GM12878 (cell line): Measurements from ENCODE around the gene CHST15. TPM values are rescaled to one million over a fixed set of nuclear protein-coding genes. Genes with fewer than 3 reads are reported as not detected.

Experiments used
- ATAC-seq: fragments of 200-7000 bp; cut with Tn5 transposase; 3 replicates; pipeline ENCODE4 v1.9.1; 2020; ENCODE audit warnings: mild to moderate bottlenecking, moderate library complexity
- BruUV-seq: library from RNA; stranded (reverse); fragments of 400-500 nt; replicated peaks from 2 replicates; lab custom pipeline; 2021; lab: Mats Ljungman, UMichigan
- CTCF ChIA-PET: fragments of 300-600 bp; sonication (Branson Sonifier 250); formaldehyde crosslinking; extraction: SDS; loops from one replicate; lab custom pipeline; 2021; ENCODE audit warnings: inconsistent platforms; lab: Yijun Ruan, JAX
- POLR2A ChIA-PET: fragments of 350-600 bp; formaldehyde crosslinking; extraction: SDS; loops from one replicate; lab custom pipeline; 2021; ENCODE audit warnings: inconsistent platforms; lab: Charles Lee
- RAD21 ChIA-PET: fragments of 300-600 bp; sonication (Branson Sonifier 250); formaldehyde crosslinking; loops from one replicate; lab custom pipeline; 2023; ENCODE audit warnings: antibody characterized with exemption; ENCODE audit not compliant: unreplicated experiment; lab: Charles Lee
- SMC1A ChIA-PET: fragments of 300-600 bp; sonication (Branson Sonifier 250); formaldehyde crosslinking; loops from one replicate; lab custom pipeline; 2023; ENCODE audit not compliant: unreplicated experiment, uncharacterized antibody; lab: Charles Lee
- DNase-seq: peaks from one replicate; pipeline ENCODE4 v3.0.0-alpha.2; 2011; ENCODE audit warnings: low read depth, low spot score
- FAIRE-seq: peaks from 3 replicates; lab custom pipeline; 2011; peaks lifted over from hg19 to GRCh38; lab: Jason Lieb, UNC
- H2AFZ ChIP-seq: 2 replicates; pipeline ENCODE4 v1.6.0; 2011; ENCODE audit warnings: low read depth, low read length, control low read depth; ENCODE audit not compliant: control insufficient read depth
- H3K27ac ChIP-seq: 2 replicates; pipeline ENCODE4 v1.5.1; 2011; ENCODE audit warnings: control low read depth; ENCODE audit not compliant: control insufficient read depth, insufficient read depth
- H3K27me3 ChIP-seq, 2 experiments: replicated peaks in 1 of 2; 2 replicates each; pipeline versions ENCODE4 v1.6.0 to v1.6.1; 2011; ENCODE audit warnings: low read length in 1 of 2; ENCODE audit not compliant: control insufficient read depth in 2 of 2, insufficient read depth in 2 of 2
- H3K36me3 ChIP-seq, 2 experiments: 2 replicates each; pipeline ENCODE4 v1.5.1; 2011; ENCODE audit warnings: low read length in 1 of 2; ENCODE audit not compliant: control insufficient read depth in 2 of 2, insufficient read depth in 2 of 2
- H3K4me1 ChIP-seq: 2 replicates; pipeline ENCODE4 v1.6.1; 2011; ENCODE audit warnings: mild to moderate bottlenecking, low read length, moderate library complexity, mixed read lengths; ENCODE audit not compliant: control insufficient read depth, insufficient read depth
- H3K4me2 ChIP-seq: 2 replicates; pipeline ENCODE4 v1.6.0; 2011; ENCODE audit warnings: control low read depth; ENCODE audit not compliant: control insufficient read depth, insufficient read depth
- H3K4me3 ChIP-seq: fragments of 200-600 bp; sonication (generic); 2 replicates; pipeline ENCODE4 v1.5.1; 2016
- H3K79me2 ChIP-seq: 2 replicates; pipeline ENCODE4 v1.6.0; 2011; ENCODE audit warnings: low read length; ENCODE audit not compliant: control insufficient read depth, insufficient read depth
- H3K9ac ChIP-seq: 2 replicates; pipeline ENCODE4 v1.8.0; 2011; ENCODE audit warnings: low read length, control low read depth, mixed read lengths; ENCODE audit not compliant: control insufficient read depth, insufficient read depth
- H3K9me3 ChIP-seq: replicated peaks from 3 replicates; pipeline ENCODE4 v1.5.1; 2011; ENCODE audit warnings: mild to moderate bottlenecking, low read length; ENCODE audit not compliant: control insufficient read depth, insufficient read depth
- H4K20me1 ChIP-seq: 2 replicates; pipeline ENCODE4 v1.6.0; 2011; ENCODE audit not compliant: control insufficient read depth, insufficient read depth
- ATF2 ChIP-seq: IDR thresholded peaks from 2 replicates; pipeline ENCODE4 v1.6.1; 2012; ENCODE audit warnings: low read length, inconsistent platforms
- BCL11A ChIP-seq: IDR thresholded peaks from 2 replicates; pipeline ENCODE4 v1.6.1; 2011; ENCODE audit warnings: low read depth, low read length
- EP300 ChIP-seq, 2 experiments: fragments of 150-350 bp in 1 of 2; IDR thresholded peaks; 2 replicates each; pipeline ENCODE4 v1.6.1; 2011 to 2012; ENCODE audit warnings: low read depth in 2 of 2, low read length in 2 of 2, borderline replicate concordance in 1 of 2, improper control_type of control experiment in 1 of 2, inconsistent platforms in 1 of 2; ENCODE audit not compliant: control insufficient read depth in 1 of 2
- GABPA ChIP-seq: IDR thresholded peaks from 2 replicates; pipeline ENCODE4 v1.6.1; 2014; ENCODE audit warnings: antibody characterized with exemption, low read depth, mild to moderate bottlenecking, inconsistent platforms
- IKZF1 ChIP-seq: fragments of 450-650 bp; conservative IDR thresholded peaks from 2 replicates; pipeline ENCODE4 v1.6.1; 2017; ENCODE audit warnings: antibody characterized with exemption, mild to moderate bottlenecking
- KDM1A ChIP-seq: fragments of 200-600 bp; sonication (generic); IDR thresholded peaks from 2 replicates; pipeline ENCODE4 v1.6.1; 2016; ENCODE audit warnings: borderline replicate concordance
- LARP7 ChIP-seq: fragments of 450-650 bp; IDR thresholded peaks from 2 replicates; pipeline ENCODE4 v1.6.1; 2017; ENCODE audit warnings: mild to moderate bottlenecking
- MYC ChIP-seq: IDR thresholded peaks from 2 replicates; pipeline ENCODE4 v1.6.1; 2011; ENCODE audit warnings: mild to moderate bottlenecking, low read length, moderate library complexity, inconsistent platforms; ENCODE audit not compliant: insufficient read depth, insufficient replicate concordance, insufficient read length, severe bottlenecking
- WGBS: methylation state at CpG from one replicate; pipeline ENCODE4 v1.1.6; 2016; ENCODE audit warnings: low lambda C conversion rate; ENCODE audit not compliant: insufficient replicate concordance, insufficient coverage; ENCODE audit errors: missing lambda C conversion rate; 5-methylcytosine and 5-hydroxymethylcytosine counted together
- in situ Hi-C: fragments of 300-500 bp; cut with MboI; formaldehyde crosslinking; loops from 9 replicates; pipeline ENCODE4 v1.14.3; 2018; ENCODE audit warnings: mixed read lengths
- intact Hi-C: fragments of 100-400 bp; cut with micrococcal nuclease; formaldehyde crosslinking; loops from one replicate; pipeline ENCODE4 v1.14.2; 2022; ENCODE audit not compliant: unreplicated experiment
- polyA plus RNA-seq, 11 experiments: library from polyadenylated mRNA; depleted of rRNA in 4 of 11; unstranded in 6 of 11; stranded (reverse) in 5 of 11; fragments of >200 nt; fragmentation: Nextera tagmentation in 4 of 11; fragmentation: Illumina TruSeq in 1 of 11; extraction: Ambion mirVana in 4 of 11; extraction: Trizol in 1 of 11; gene quantifications; 1 replicate in 1 of 11; 2 replicates in 10 of 11; pipeline versions ENCODE4 v1.2.1 to v1.2.3, GENCODE V29; 2011 to 2016; ENCODE audit warnings: inconsistent platforms in 2 of 11, missing spikeins in 2 of 11, low read depth in 1 of 11
- total RNA-seq, 4 experiments: library from RNA; depleted of rRNA in 3 of 4; stranded (reverse); fragments of >200 nt in 3 of 4; fragmentation: Illumina TruSeq in 1 of 4; extraction: Trizol in 1 of 4; gene quantifications; 2 replicates each; pipeline versions ENCODE4 v1.2.1 to v1.2.3, GENCODE V29; 2013 to 2021

The CHST15 gene
- total and polyA plus RNA-seq, 10 of the 15 experiments (the other 5 are each of a cell fraction or from before 2014, with no cell fraction given) = 0.02 to 0.53 (median 0.05) TPM; not detected in 1

- H3K4me3 ChIP-seq = no peak overlapping the region
- no peaks in the 10 kb centered on the region; a peak in 2 of 4 replicates for H3K27me3 ChIP-seq
- TF ChIP-seq GABPA = no peak
- TF ChIP-seq IKZF1 = no peak
- no peak for TF ChIP-seq KDM1A
- TF ChIP-seq ATF2 = no peak
- no peak for TF ChIP-seq BCL11A
- TF ChIP-seq LARP7 = no peak
- TF ChIP-seq EP300 (IDR thresholded peaks at IDR 0.05; ENCODE audit: borderline replicate concordance in 1 of 2, control insufficient read depth in 1 of 2, low read depth in 2 of 2, low read length in 2 of 2) = no peak
- no peak for TF ChIP-seq MYC
- TF ChIP-seq, all 136 proteins: peak for 0
- intact Hi-C loops (no loop called here), in situ Hi-C loops (no loop called here)
- POLR2A ChIA-PET = interaction anchor here (1.3 kb wide), 1 partner anchor 244 kb away, joined by 3 read pairs; no protein-coding TSS in a partner anchor
- Histone ChIP-seq H3K9me3 (no peaks in the 10 kb centered on the region; the same call in 2 of the 3 replicates), H3K27ac (no peak overlapping the region), H3K9ac (no peak overlapping the region), H2AFZ (no peak overlapping the region), H3K4me1 (peaks cover 19% of the 10 kb centered on the region), H3K36me3 (no peaks in the 10 kb centered on the region), H4K20me1 (no peaks in the 10 kb centered on the region), H3K4me2 (no peak overlapping the region), H3K79me2 (no peaks in the 10 kb centered on the region)
- CTCF ChIA-PET = interaction anchor here (1.1 to 1.3 kb wide), 2 partner anchors 16 to 180 kb away, joined by 3 to 5 read pairs; no protein-coding TSS in a partner anchor
- DNase-seq (no peak), FAIRE-seq (no peak), ATAC-seq (no peak)
- SMC1A ChIA-PET = interaction anchor here (1.1 to 2.1 kb wide), 4 partner anchors 9 to 243 kb away, joined by 3 to 7 read pairs (median 6); no protein-coding TSS in a partner anchor
- BruUV-seq = no TSS peak
- RAD21 ChIA-PET = interaction anchor here (1.2 kb wide), 1 partner anchor 11 kb away, joined by 3 read pairs; no protein-coding TSS in a partner anchor
- WGBS = 77% methylated on average over 11 of the region's 11 CpGs
Observed at GRCh38 chr10:124041675-124042445, 51.5 kb downstream of the CHST15 start.
